ENCODE results near the gene ZNF597. TPM values are rescaled to one million over a fixed set of nuclear protein-coding genes. Genes with fewer than 3 reads are reported as not detected.

The ZNF597 gene
- polyA plus RNA-seq (ENCODE audit: insufficient read length): 4.6 TPM
- long read RNA-seq, donor 1, full-length matches to known transcripts: 3 of 3 reads
- long read RNA-seq, donor 1, partial matches to known transcripts: 0 of 3 reads
- long read RNA-seq, donor 1, other reads (novel, unspliced or antisense): 0 of 3 reads
- long read RNA-seq, donor 2, full-length matches to known transcripts: 1 of 1 reads
- long read RNA-seq, donor 2, partial matches to known transcripts: 0 of 1 reads
- long read RNA-seq, donor 2, other reads (novel, unspliced or antisense): 0 of 1 reads
- long read RNA-seq, donor 3, full-length matches to known transcripts: 1 of 1 reads
- long read RNA-seq, donor 3, partial matches to known transcripts: 0 of 1 reads
- long read RNA-seq, donor 3, other reads (novel, unspliced or antisense): 0 of 1 reads
- long read RNA-seq, donor 4: 0 reads
- long read RNA-seq, donor 5, full-length matches to known transcripts: 1 of 1 reads
- long read RNA-seq, donor 5, partial matches to known transcripts: 0 of 1 reads
- long read RNA-seq, donor 5, other reads (novel, unspliced or antisense): 0 of 1 reads
- long read RNA-seq, donor 6, full-length matches to known transcripts: 5 of 5 reads
- long read RNA-seq, donor 6, partial matches to known transcripts: 0 of 5 reads
- long read RNA-seq, donor 6, other reads (novel, unspliced or antisense): 0 of 5 reads
- long read RNA-seq, donor 7, full-length matches to known transcripts: 4 of 93 reads
- long read RNA-seq, donor 7, partial matches to known transcripts: 34 of 93 reads
- long read RNA-seq, donor 7, other reads (novel, unspliced or antisense): 55 of 93 reads
- long read RNA-seq, donor 8, full-length matches to known transcripts: 1 of 1 reads
- long read RNA-seq, donor 8, partial matches to known transcripts: 0 of 1 reads
- long read RNA-seq, donor 8, other reads (novel, unspliced or antisense): 0 of 1 reads

DNA sequence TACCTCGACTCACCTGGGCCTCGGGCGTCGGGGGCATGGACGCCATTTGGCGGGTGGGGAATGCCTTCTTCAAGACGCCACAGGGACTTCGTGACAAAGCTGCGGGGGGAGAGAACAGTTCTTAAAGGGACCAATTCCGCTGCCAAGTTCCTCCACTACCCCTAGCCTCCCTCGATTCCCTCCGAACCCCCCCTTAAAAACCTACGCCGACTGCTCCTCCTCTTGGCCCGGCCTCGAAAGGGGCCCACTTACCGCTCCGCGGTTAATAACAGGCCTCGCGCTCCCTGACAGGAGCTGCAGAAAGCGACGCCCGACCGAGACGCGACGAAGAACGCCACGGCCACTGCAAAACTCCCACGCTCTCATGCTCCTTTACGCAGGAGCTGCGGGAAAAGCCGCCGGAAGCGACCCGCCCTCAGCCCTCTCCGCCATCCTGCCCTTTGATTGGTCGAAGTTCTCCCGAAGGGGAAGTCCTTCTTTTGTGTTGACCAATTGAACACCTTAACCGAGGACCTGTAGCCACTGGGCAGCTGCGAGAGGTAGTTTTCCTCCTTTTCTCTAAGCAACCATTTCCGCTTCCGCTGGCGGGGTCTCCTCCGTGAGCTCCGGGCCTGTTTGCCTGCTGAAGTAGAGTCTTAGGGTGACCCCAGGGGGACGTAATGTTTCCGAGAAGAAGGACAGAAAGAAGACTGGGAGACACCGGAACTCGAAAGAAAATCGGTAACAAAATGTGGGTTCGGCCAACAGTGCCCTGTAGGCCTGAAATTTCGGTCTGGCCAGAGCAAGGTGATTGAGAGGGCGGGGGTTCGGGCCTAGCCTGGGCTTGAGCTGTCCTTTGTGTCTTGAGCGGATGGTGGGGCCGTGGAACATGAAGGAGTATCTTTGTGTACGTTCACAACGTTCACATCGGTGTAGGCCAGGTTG is at the start of gene ZNF597, which contains the start of gene NAA60:
ZNF597 (minus strand) TSS at position 397 of the 924 bp plus-strand sequence; CDS start at position 46, 351 bp downstream.
NAA60 (plus strand) TSS at position 573 of the 924 bp plus-strand sequence. CDS start 32,548 bp downstream, outside the sequence.
- DNase-seq: peak; percentile 86

- DNase-seq: no peak
Measured at GRCh38 chr16:3492356-3492755, 49.1 kb upstream of the ZNF597 start.

DNA sequence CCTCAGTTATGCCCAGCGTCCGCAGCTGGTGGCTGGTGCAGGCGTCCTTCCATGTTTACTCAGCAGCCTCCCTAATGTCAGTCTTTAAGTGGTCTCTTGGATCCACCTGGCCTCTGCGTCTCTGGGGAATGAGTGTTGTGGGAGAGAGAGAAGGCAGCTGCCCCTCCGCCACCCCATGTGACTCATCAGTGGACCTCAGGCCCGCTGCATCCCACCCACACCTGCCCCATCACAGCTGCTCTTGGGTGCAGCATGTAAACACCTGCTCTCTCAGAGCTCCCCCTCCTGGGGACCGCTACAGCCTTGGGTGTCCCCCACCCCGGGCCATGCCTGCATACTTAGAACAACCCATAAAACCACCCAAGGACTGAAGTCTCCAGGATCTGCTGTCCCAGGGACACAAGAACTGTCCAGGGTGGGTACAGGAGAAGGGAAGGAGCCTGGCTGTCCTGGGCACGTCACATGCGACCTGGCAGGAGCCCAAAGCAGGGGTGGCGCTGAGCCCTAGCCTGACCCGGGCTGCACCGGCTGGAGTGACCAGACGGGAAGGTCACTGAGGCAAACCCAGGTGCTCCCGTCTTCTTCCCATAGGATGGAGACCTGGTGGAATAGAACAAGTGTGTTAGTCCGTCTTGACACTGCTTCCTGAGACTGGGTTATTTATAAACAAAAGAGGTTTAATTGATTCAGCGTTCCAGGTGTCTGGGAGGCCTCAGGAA is 47.8 kb upstream of the ZNF597 start:
- DNase-seq: no peak

DNA sequence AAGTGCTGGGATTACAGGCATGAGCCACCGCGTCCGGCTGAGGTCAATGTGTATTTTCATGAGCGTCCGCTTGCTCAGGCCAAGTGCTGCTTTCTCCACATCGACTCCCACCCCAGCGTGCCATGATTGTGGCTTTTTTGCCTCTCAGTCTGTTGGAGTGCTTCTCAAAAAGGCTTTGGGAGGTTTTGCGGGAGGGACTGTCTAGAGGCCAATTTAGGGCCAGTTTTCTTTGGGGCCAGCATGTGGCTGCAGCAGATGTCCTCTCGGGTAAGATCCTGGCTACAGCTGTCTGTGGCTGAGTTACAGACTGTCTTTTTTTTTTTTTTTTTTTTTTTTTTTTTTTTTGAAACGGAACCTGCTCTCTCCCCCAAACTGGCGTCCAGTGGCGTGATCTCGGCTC is 45.5 kb upstream of the ZNF597 start:
- no peak for DNase-seq

DNA sequence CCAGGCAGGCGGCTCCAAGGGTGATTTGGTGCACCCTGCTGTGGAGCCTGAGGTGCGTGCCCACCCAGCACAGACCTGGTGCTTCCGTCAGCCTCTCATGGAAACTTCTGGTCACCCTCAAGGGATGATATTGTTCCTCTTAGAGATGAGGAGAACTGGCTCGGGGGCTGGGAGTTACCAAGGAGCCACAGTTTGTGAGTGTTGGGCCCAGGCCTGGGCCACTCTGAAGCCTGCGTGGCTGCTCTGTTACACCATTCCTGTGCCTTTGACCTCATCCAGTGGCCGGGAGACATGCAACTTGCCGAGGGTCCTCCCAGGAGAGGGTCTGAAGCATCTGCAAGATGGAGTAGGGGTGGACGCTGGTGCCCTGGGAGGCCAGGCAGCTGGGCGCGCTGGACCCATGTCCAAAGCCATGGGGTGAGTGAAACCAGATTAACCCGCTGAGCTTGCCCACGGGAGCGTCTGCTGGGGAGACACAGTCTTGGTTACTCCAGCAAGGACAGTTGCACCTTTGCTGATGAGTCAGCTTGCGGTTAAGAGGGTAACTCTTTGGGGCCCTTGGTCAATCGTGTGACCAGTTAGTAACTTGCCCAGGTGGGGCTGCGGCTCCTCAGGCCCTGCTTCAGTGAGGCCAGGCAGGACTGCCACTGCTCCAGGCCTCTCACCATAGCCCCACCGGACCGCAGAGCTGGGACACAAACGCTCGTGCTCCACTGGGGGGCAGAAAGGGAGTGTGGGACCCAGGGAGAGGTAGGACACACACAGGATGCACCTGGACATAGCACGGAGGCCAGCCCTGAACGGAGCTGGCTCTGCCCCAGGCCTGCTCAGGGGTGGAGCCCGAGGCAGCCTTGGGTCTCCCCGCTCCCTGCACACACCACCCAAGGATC is 44.5 kb upstream of the ZNF597 start:
- no peak for DNase-seq

DNA sequence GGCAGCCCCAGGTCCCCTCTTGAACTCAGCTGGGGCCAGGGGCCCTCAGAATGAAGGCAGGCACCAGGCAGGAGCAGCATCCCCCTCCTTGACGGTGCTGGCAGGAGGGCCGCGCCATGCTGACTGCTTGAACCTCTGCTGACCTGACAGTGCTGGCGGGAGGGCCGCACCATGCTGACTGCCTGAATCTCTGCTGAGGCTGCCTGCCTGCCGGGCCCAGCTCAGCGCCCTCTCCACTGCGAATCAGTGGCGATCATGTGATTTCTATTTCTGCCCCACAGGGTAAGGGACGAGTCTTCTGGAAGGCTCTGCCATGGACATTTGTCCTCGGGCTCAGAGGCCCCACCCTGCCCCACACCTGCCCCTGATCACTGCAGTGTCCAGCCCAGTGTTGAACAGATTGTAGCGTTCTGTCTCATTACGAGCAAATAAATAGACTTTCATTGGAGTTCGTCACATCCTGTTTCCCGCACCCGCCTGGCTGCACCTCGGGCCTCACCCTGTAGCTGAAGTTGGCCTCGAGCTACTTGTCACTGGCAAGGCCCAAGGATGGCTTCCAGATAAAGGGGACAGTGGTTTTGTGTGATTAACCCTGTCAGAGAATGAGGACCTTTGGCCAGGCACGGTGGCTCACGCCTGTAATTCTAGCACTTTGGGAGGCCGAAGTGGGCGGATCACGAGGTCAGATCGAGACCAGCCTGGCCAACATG is 43.4 kb upstream of the ZNF597 start:
- DNase-seq: no peak

GRCh38 chr16:3485821-3486505 is 42.7 kb upstream of the ZNF597 start:
- no peak for DNase-seq

- no peak for DNase-seq
Measured at GRCh38 chr16:3485097-3485745, 41.9 kb upstream of the ZNF597 start.

DNA sequence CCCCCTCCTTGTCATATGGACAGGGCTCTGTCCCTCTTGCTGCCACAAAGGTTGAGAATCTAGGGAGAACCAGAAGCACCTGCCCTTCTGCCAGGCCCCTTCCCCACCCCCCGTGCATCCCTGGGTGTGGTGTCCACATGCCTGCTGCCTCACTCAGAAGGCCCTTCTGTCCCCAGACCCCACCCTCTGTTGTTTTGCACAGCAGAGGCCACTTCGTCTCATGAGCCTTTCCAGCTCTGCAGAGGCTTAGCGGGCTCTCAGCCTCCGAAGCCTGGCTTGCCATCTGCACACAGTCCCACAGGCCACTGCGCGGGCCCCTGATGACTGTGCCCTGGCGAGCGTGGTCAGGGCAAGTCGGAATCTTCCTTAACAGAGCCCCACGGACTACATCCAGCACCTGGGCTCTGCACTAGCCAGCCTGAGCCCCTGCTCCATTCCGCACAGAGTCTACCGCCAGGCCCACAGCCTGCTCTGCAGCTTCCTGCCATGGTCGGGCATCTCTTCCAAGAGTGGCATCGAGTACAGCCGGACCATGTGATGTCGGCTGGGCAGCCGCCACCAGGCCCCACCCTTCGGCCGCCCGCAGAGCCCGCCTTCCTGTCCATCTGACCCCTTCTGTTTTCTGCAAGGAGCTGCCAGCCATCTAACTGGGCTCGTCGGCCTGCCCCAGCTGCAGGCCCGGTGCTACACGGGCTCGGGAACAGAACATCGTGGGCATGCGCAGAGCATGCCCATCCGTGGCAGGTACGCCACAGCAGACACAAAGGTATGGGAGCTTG is 41.2 kb upstream of the ZNF597 start:
- no peak for DNase-seq

- no peak for DNase-seq
Measured at GRCh38 chr16:3482659-3483241, 39.4 kb upstream of the ZNF597 start.

DNA sequence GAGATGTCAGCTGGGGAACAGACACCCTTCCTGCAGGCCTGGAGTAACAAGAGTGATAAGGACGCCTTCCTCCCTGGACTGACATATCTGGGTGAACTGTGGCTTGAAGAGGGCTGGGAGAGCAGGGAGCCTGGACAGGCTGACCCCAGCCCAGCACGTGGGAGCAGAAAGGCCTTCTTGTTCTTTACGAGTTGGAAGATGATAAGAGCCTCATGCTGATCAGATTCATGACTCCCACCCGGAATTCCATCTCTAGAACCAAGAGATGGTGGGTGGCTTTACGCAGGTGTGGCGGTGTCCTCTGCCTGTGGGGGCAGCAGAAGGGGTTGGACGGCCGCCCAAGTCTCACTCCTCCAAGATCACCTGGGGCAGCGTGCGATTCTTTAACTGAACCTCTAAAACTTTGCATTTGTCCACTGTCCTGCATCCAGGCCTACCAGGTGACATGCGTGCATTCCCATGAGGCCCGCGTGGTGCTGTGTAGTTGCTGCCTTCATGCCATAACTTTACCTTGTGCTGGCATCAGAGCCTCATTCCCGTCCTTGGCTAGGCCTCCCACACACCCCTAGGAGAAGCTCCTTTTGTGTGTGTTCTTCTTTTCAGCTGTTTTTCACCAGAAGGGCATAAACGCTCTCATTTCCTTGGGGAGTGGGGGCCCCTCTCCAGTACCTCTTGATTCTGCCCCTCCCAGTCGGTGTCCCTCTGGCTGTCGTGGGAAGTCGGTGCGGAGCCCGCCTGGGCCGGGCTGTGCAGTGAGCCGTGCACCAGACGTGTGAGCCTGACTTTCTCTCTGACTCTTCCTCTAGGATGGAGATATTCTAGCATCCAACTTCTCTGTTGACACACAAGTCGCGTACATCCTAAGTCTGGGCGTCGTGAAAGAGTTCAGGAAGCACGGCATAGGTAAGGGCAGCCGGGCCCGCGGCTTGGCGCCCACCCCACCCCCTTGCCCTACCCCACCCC is 38.7 kb upstream of the ZNF597 start:
- no peak for DNase-seq

DNA sequence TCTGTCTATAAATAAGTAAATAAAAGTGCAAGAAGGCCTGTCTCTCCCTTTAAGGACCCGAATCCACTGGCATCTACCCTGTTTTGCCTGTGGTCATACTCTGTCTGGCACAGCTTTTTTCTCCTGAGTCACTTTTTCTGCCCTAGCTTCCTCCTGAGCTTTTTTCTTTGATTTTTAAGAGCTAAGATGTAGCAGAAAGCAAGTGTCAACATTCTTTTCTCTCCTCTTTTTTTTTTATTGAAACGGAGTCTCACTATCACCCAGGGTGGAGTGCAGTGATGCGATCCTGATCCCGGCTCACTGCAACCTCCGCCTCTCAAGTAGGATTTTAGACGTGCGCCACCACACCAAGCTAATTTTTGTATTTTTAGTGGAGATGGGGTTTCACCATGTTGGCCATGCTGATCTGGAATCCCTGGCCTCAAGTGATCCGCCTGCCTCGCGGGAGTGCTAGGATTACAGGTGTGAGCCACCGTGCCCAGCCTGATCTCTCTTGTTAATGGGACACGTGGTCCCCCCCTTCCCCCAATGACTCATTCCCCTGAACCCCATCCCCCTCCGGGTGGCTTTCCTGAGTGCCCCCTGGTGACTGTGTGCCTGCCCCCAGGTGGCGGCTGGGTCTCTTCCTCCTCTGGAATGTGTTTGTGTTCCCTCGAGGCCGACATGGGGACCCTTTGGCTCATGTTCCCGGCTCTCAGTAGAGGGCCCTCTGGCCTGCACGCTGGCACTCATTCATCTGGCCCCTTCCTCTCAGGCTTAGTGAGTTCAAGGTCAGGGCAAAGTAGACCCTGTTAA is 37.8 kb upstream of the ZNF597 start:
- DNase-seq: no peak

- no peak for DNase-seq
Measured at GRCh38 chr16:3479654-3480216, 36.4 kb upstream of the ZNF597 start.

- no peak for DNase-seq
Measured at GRCh38 chr16:3478242-3478925, 35.1 kb upstream of the ZNF597 start.
